Measurements from ENCODE around the gene GSS.

Gene GSS

DNA sequence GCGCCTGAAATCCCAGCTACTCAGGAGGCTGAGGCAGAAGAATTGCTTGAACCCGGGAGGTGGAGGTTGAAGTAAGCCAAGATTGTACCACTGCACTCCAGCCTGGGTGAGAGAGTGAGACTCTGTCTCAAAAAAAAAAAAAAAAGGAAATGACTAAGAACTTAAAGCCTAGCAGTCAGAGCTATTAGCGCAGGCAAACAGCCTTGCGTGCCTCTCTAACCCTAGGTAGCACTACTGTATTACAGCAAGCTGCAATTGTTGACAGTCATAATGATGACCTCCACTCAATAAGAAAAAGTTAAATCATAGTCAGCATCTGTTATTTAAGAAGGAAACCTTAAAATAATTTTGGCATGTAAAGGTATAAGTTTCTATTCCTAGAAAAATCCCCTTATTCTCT, 14.4 kb downstream of the GSS start:
- DNase-seq (ENCODE audit: low read depth), result no peak
- TF ChIP-seq, protein P1, sequence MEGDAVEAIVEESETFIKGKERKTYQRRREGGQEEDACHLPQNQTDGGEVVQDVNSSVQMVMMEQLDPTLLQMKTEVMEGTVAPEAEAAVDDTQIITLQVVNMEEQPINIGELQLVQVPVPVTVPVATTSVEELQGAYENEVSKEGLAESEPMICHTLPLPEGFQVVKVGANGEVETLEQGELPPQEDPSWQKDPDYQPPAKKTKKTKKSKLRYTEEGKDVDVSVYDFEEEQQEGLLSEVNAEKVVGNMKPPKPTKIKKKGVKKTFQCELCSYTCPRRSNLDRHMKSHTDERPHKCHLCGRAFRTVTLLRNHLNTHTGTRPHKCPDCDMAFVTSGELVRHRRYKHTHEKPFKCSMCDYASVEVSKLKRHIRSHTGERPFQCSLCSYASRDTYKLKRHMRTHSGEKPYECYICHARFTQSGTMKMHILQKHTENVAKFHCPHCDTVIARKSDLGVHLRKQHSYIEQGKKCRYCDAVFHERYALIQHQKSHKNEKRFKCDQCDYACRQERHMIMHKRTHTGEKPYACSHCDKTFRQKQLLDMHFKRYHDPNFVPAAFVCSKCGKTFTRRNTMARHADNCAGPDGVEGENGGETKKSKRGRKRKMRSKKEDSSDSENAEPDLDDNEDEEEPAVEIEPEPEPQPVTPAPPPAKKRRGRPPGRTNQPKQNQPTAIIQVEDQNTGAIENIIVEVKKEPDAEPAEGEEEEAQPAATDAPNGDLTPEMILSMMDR (IDR thresholded peaks at IDR 0.05; ENCODE audit: control insufficient read depth, extremely low read depth, insufficient read depth), result no peak
- H3K4me3 ChIP-seq (ENCODE audit: low read depth, low read length), result no peak overlapping the region

GRCh38 chr20:34940081-34940481, 15.5 kb downstream of the GSS start:
- TF ChIP-seq, protein P1 (IDR thresholded peaks at IDR 0.05; ENCODE audit: control insufficient read depth, extremely low read depth, insufficient read depth), result no peak
- DNase-seq (ENCODE audit: low read depth), result no peak
- no peak overlapping the region for H3K4me3 ChIP-seq (ENCODE audit: low read depth, low read length)

DNA sequence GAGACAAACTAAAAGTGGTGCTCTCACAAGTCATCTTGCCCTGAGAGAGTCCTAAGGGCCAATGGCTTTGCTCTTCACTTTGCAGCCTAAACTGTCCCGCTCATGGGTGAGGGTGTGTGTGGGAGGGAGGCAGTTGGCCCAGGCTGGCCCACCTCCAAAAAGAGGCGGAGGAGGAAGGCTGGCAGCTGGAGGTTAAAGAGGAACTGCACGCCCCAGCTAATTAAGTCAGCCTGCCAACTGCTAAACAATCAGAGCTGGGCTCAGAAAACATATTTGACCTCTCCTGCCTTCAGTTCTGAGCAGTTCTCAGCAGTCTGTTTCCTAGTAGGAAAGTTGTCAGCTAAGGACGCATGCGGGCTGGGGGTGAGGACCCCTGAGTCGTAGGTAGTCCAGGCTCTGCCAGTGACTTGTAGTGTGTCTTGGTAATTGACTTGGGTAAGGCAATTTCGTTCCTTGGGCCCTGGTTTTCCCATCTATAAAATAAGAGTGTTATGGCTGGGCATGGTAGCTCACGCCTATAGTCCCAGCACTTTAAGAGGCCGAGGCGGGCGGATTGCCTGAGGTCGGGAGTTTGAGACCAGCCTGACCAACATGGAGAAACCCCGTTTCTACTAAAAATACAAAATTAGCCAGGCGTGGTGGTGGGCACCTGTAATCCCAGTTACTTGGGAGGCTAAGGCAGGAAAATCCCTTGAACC, 17.0 kb downstream of the GSS start:
- H3K4me3 ChIP-seq (ENCODE audit: low read depth, low read length), result no peak overlapping the region
- DNase-seq (ENCODE audit: low read depth), result peak; percentile 48

GRCh38 chr20:34931771-34932170, 23.8 kb downstream of the GSS start:
- no peak overlapping the region for H3K4me3 ChIP-seq (ENCODE audit: low read depth, low read length)
- TF ChIP-seq, protein P1 (IDR thresholded peaks at IDR 0.05; ENCODE audit: control insufficient read depth, extremely low read depth, insufficient read depth), result no peak
- DNase-seq (ENCODE audit: low read depth), result no peak

More for the DNA sequence above, 17.0 kb downstream of the GSS start:
- TF ChIP-seq, protein P1 (IDR thresholded peaks at IDR 0.05; ENCODE audit: control insufficient read depth, extremely low read depth, insufficient read depth), result no peak

- TF ChIP-seq, protein P1 (IDR thresholded peaks at IDR 0.05; ENCODE audit: control insufficient read depth, extremely low read depth, insufficient read depth), result no peak
- DNase-seq (ENCODE audit: low read depth), result no peak
- no peak overlapping the region for H3K4me3 ChIP-seq (ENCODE audit: low read depth, low read length)
Measured at GRCh38 chr20:34928411-34928810, 27.2 kb downstream of the GSS start.

DNA sequence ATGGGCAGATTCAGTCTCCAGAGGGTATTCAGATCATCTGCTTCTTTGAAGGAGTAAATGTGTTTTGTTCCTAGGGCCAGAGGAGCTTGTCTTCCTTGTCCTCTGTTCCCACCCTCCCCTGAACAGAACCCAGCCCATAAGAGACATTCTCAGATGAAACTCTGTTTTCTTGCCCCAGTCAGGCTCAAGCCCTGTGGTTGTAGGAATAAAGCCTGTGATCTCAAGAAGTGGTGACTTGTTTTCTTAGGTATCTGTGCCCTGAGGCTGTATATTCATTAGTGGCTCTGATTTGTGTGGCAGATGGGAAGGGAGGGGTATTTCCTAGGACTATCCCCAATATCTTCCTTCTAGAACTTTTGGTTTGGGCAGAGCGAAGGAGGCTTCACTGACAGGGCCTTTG, 27.9 kb downstream of the GSS start:
- TF ChIP-seq, protein P1 (IDR thresholded peaks at IDR 0.05; ENCODE audit: control insufficient read depth, extremely low read depth, insufficient read depth), result no peak
- no peak for DNase-seq (ENCODE audit: low read depth)
- no peak overlapping the region for H3K4me3 ChIP-seq (ENCODE audit: low read depth, low read length)

- no peak overlapping the region for H3K4me3 ChIP-seq (ENCODE audit: low read depth, low read length)
- DNase-seq (ENCODE audit: low read depth), result no peak
Measured at GRCh38 chr20:34926581-34926980, 29.0 kb downstream of the GSS start.

More at GRCh38 chr20:34926581-34926980, 29.0 kb downstream of the GSS start:
- TF ChIP-seq, protein P1 (IDR thresholded peaks at IDR 0.05; ENCODE audit: control insufficient read depth, extremely low read depth, insufficient read depth), result no peak
